Fibroblast of skin of left quadriceps (primary cell): ENCODE data around the gene LPIN3.

ENCODE experiments used
- DNase-seq, 2 experiments: peaks; one replicate each; pipeline ENCODE4 v3.0.0-alpha.2; 2013; ENCODE audit warnings: low read depth in 2 of 2

LPIN3 gene

GRCh38 chr20:41392871-41393704 lies 52.5 kb downstream of the LPIN3 start:
- DNase-seq: no peak

- DNase-seq: no peak
These were observed 53.1 kb downstream of the LPIN3 start for GRCh38 chr20:41393705-41394066.

GRCh38 chr20:41394081-41394480 lies 53.5 kb downstream of the LPIN3 start:
- DNase-seq: no peak

- DNase-seq: no peak
These were observed 54.5 kb downstream of the LPIN3 start for GRCh38 chr20:41394931-41395666.

GRCh38 chr20:41395667-41396664 lies 55.3 kb downstream of the LPIN3 start:
- no peak for DNase-seq

- no peak for DNase-seq
These were observed 57.8 kb downstream of the LPIN3 start for GRCh38 chr20:41398408-41398807.

GRCh38 chr20:41403604-41404003 lies 63.0 kb downstream of the LPIN3 start:
- no peak for DNase-seq

GRCh38 chr20:41405436-41405835 lies 64.8 kb downstream of the LPIN3 start:
- DNase-seq: no peak

GRCh38 chr20:41406353-41406752 lies 65.7 kb downstream of the LPIN3 start:
- DNase-seq: no peak

- DNase-seq: no peak
These were observed 66.3 kb downstream of the LPIN3 start for GRCh38 chr20:41406896-41407444.

GRCh38 chr20:41407607-41408006 lies 67.0 kb downstream of the LPIN3 start:
- DNase-seq: no peak

- DNase-seq: no peak
These were observed 67.7 kb downstream of the LPIN3 start for GRCh38 chr20:41408156-41408794.

GRCh38 chr20:41408986-41409385 lies 68.4 kb downstream of the LPIN3 start:
- DNase-seq: no peak
